Limb (tissue), 2 donors: Measurements from ENCODE around the gene FNBP1.
"Not testable (repeated sequence)": the region's sequence is repeated elsewhere in the genome, so short reads cannot be mapped to it uniquely, and the experiment has no call there.

ENCODE experiments used
- DNase-seq, 2 donors: peaks; one replicate each; pipeline ENCODE4 v3.0.0-alpha.2; 2016; ENCODE audit errors: extremely low spot score in 2 of 2

FNBP1 gene

GRCh38 chr9:130022566-130023143 lies 20.3 kb downstream of the FNBP1 start:
- DNase-seq, result no peak

GRCh38 chr9:130021842-130022241 lies 21.1 kb downstream of the FNBP1 start:
- DNase-seq, result not testable (repeated sequence)

GRCh38 chr9:130021123-130021522 lies 21.9 kb downstream of the FNBP1 start:
- no peak for DNase-seq

GRCh38 chr9:130020618-130021017 lies 22.4 kb downstream of the FNBP1 start:
- DNase-seq, result no peak

- no peak for DNase-seq
Measured at GRCh38 chr9:130018265-130018664, 24.7 kb downstream of the FNBP1 start.

- not testable (repeated sequence) for DNase-seq
Measured at GRCh38 chr9:130017510-130017909, 25.5 kb downstream of the FNBP1 start.

- no peak for DNase-seq
Measured at GRCh38 chr9:130017076-130017475, 25.9 kb downstream of the FNBP1 start.

- DNase-seq, result no peak
Measured at GRCh38 chr9:130015353-130016019, 27.5 kb downstream of the FNBP1 start.

- DNase-seq, result no peak
Measured at GRCh38 chr9:130013326-130013725, 29.7 kb downstream of the FNBP1 start.

- no peak for DNase-seq
Measured at GRCh38 chr9:130010151-130010988, 32.6 kb downstream of the FNBP1 start.

- DNase-seq, result not testable (repeated sequence)
Measured at GRCh38 chr9:130009546-130009945, 33.4 kb downstream of the FNBP1 start.

GRCh38 chr9:130008538-130008937 lies 34.5 kb downstream of the FNBP1 start:
- no peak for DNase-seq

GRCh38 chr9:130006952-130007351 lies 36.0 kb downstream of the FNBP1 start:
- not testable (repeated sequence) for DNase-seq

- DNase-seq, result no peak
Measured at GRCh38 chr9:130003943-130004552, 38.9 kb downstream of the FNBP1 start.

GRCh38 chr9:130002320-130002719 lies 40.7 kb downstream of the FNBP1 start:
- DNase-seq, result no peak

GRCh38 chr9:130001190-130001589 lies 41.8 kb downstream of the FNBP1 start:
- no peak for DNase-seq

GRCh38 chr9:129999141-129999510 lies 43.9 kb downstream of the FNBP1 start:
- no peak for DNase-seq

- DNase-seq, result no peak
Measured at GRCh38 chr9:129998491-129999140, 44.4 kb downstream of the FNBP1 start.

- not testable (repeated sequence) for DNase-seq
Measured at GRCh38 chr9:129997706-129998105, 45.3 kb downstream of the FNBP1 start.

GRCh38 chr9:129996161-129996830 lies 46.7 kb downstream of the FNBP1 start:
- DNase-seq, result no peak
